Measurements from ENCODE around the gene NTM.

DNA sequence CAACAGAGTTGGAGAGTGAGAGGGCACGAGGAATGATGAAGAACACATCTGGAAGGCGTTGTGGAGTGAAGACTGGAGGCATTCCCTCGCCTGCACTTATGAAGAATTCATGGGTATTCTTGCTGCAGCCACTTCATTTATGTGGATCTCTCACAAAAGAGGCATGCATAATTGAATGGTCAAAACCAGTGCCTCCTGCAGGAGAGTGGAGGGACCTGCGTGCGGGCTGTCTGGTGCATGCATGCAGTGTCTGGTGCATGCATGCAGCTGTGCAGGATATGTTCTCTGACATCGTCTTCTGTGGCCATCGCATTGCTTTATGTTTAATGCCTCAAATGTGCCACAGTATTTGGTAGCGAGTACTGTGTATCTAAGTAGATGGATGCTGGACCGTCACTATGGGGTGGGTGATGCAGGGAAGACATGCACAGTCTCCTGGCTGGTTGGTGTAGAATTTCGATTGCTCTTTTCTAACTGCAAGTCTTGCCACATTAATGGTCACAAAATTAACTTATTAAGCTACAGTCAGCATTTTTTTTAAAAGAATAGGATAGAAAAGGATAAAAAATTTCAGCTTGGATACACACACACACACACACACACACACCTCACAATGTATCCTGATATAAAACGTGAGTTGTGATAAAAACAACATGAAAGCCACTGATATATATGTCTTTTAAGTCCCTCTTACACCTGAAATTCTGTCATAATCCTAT, 20.9 kb upstream of the NTM start:
- TF ChIP-seq POLR2A (IDR thresholded peaks at IDR 0.05): no peak
- TF ChIP-seq, protein P1, sequence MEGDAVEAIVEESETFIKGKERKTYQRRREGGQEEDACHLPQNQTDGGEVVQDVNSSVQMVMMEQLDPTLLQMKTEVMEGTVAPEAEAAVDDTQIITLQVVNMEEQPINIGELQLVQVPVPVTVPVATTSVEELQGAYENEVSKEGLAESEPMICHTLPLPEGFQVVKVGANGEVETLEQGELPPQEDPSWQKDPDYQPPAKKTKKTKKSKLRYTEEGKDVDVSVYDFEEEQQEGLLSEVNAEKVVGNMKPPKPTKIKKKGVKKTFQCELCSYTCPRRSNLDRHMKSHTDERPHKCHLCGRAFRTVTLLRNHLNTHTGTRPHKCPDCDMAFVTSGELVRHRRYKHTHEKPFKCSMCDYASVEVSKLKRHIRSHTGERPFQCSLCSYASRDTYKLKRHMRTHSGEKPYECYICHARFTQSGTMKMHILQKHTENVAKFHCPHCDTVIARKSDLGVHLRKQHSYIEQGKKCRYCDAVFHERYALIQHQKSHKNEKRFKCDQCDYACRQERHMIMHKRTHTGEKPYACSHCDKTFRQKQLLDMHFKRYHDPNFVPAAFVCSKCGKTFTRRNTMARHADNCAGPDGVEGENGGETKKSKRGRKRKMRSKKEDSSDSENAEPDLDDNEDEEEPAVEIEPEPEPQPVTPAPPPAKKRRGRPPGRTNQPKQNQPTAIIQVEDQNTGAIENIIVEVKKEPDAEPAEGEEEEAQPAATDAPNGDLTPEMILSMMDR (IDR thresholded peaks at IDR 0.05): no peak
